OCI-LY1 (cell line): ENCODE results near the gene CAPN12.

Experiments used
- EZH2 ChIP-seq: fragments of 200-600 bp; sonication (generic), shearing (Covaris generic); IDR thresholded peaks from 2 replicates; pipeline ENCODE4 v1.8.0; 2017; ENCODE audit warnings: borderline replicate concordance, mixed run types, mild to moderate bottlenecking, antibody characterized with exemption, low read length, moderate library complexity, mixed read lengths
- TF ChIP-seq, protein P1 (sequence below): fragments of 200-600 bp; sonication (generic), shearing (Covaris generic); IDR thresholded peaks from 2 replicates; pipeline ENCODE4 v1.5.1; 2017; ENCODE audit warnings: mild to moderate bottlenecking, antibody characterized with exemption, low read length, moderate library complexity, mixed read lengths

DNA sequence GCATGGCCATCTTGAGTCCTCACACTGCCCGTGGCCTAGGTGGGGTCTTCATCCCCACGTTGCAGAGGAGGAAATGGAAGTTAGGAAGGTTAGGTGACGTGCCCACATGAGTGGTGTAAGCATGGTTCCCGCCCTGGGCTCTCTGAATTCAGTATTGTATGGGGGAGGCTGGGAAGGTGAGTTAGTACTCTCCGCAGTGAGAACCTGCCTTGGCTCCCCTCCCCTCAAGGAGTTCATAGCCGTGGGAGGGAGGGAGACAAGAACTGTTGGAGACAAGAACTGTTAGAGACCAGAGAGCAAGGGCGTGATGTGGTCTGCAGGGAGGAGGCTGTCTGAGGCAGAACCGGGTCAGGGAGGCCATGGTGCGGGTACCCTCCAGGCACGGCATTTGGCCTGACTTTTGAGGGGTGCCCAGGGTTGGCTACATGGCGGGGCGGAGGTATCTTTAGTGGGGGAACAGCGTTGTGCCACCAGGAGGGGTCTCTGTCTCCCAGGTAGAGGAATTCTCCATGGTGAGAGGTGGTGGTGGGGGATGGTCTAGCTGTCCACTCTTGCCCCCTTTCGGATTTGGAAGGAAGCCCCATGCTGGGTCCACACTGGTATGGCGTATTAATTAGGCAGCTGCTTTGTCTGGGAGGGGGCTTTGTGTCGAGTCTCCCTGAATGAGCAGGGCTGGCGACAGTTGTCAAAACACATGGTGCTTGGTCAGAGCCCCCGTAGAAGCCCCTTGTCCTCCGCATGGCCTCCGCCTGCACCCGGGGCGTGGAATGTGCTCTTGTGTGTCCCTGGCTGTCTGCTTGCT lies 45.8 kb downstream of the CAPN12 start:
- TF ChIP-seq, protein P1, sequence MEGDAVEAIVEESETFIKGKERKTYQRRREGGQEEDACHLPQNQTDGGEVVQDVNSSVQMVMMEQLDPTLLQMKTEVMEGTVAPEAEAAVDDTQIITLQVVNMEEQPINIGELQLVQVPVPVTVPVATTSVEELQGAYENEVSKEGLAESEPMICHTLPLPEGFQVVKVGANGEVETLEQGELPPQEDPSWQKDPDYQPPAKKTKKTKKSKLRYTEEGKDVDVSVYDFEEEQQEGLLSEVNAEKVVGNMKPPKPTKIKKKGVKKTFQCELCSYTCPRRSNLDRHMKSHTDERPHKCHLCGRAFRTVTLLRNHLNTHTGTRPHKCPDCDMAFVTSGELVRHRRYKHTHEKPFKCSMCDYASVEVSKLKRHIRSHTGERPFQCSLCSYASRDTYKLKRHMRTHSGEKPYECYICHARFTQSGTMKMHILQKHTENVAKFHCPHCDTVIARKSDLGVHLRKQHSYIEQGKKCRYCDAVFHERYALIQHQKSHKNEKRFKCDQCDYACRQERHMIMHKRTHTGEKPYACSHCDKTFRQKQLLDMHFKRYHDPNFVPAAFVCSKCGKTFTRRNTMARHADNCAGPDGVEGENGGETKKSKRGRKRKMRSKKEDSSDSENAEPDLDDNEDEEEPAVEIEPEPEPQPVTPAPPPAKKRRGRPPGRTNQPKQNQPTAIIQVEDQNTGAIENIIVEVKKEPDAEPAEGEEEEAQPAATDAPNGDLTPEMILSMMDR: no peak
- TF ChIP-seq EZH2: no peak
